HL-60/S4 treated with retinoic acid at 250 ng/mL for 4 days and 3 days (cell line): ENCODE data around the gene CYGB.

ENCODE experiments used
- in situ Hi-C: fragments of 300-500 bp; cut with MboI; formaldehyde crosslinking; loops from 2 replicates; pipeline ENCODE4 v1.7.0; 2022; ENCODE audit warnings: low sequenced_read_pairs

CYGB gene

DNA sequence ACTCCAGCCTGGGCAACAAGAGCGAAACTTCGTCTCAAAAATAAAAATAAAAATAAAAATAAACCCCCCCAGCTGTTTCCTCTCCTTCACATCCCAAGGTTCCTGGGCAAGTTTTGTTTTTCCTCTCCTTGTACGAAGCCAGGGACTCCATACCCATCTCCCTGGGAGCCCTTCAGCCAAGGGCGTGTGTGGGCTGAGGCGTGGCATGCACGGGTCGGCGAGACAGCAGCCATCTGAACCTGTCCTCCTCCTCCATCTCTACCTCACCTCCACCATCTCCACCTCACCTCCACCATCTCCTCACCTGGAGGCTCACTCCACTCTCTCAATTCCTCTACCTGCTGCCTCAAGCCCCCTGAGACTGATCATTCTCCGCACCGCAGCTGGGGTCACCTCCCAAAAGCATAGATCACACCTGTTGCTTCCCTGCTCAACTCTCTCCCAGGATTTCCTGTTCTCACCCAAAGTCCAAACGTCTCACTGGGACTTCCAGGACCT, 53.2 kb downstream of the CYGB start:
- in situ Hi-C loops: loop anchor here (10.0 kb wide), 1 partner anchor 59 kb away; no protein-coding TSS in a partner anchor

- in situ Hi-C loops: loop anchor here (10.0 kb wide), 1 partner anchor 56 kb away; no protein-coding TSS in a partner anchor
Observed at GRCh38 chr17:76481071-76481655, 56.3 kb downstream of the CYGB start.

DNA sequence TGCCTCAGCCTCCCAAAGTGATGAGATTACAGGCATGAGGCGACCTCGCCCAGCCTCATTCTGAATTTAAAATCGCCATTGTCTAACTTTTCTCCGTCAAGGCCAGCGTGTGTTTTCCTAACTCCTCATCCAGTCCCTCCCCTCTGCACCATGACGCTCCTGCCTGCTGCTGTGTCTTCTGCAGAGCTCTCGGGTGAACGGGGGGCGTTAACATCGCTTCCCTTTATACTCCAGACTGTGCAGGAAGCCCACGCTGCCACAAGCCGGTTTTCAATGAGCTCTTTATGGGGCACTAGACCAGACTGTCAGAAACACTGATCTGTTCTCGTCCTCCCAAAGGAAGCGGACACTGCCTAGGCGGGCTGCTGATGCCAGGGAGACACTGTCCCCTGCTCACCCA, 56.9 kb downstream of the CYGB start:
- in situ Hi-C loops: loop anchor here (10.0 kb wide), 1 partner anchor 56 kb away; no protein-coding TSS in a partner anchor

- in situ Hi-C loops: loop anchor here (10.0 kb wide), 1 partner anchor 55 kb away; no protein-coding TSS in a partner anchor
Observed at GRCh38 chr17:76479515-76480060, 57.9 kb downstream of the CYGB start.

DNA sequence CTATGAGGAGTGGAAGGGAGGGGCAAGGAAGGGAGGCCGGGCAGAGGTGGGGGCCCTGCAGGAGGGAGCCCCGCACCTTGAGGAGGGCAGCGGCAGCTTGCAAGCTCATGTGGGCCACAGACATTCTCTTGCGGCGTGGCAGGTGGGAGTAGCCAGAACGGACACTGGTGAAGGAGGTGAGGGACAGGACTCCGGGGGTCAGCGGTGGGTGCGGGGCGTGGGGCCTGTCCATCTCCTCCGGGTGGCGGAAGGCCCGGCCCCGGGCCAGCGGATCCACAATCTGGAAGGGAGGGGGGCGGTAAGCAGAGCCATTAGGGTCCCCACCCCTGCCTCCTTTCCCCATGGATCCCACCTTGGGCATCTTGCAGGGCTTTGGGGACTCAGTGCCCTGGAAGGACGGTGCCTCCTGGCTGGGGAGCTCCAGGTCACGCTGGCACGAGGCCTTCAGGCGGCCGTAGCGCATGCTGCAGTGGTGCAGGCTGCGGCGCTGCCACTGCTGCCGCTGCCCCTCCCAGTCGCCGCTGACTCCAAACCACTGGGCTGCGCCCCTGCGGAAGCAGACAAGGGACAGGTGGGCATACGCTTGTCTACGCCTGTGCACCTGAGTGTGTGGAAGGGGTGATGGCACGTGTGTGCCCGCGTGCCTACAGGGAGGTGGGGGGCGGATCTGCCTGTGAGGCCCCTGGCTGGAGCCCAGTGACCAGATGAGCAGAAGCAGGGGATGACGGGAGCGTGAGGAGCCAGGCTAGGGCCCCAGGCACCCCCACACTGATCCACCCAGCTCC, 58.6 kb downstream of the CYGB start:
- in situ Hi-C loops: no loop called here

- in situ Hi-C loops: no loop called here
Observed at GRCh38 chr17:76478097-76478496, 59.4 kb downstream of the CYGB start.

- in situ Hi-C loops: no loop called here
Observed at GRCh38 chr17:76477576-76477975, 59.9 kb downstream of the CYGB start.
